Stomach (tissue), 4 donors: ENCODE measurements around the gene DYNC1H1.

Source experiments
- POLR2A ChIP-seq, 4 donors: fragments of 450-650 bp; IDR thresholded peaks; one replicate each; pipeline ENCODE4 v1.6.1; 2016; ENCODE audit warnings: antibody characterized with exemption in 4 of 4, control low read depth in 2 of 4, mild to moderate bottlenecking in 1 of 4, moderate library complexity in 1 of 4
- TF ChIP-seq, protein P1 (sequence below), 7 experiments: fragments of 450-650 bp in 4 of 7; fragments of 200-600 bp in 3 of 7; sonication (generic) in 3 of 7; IDR thresholded peaks; one replicate each; pipeline ENCODE4 v1.5.1; 2016 to 2019; ENCODE audit warnings: antibody characterized with exemption in 7 of 7, control low read depth in 2 of 7, mild to moderate bottlenecking in 1 of 7

DNA sequence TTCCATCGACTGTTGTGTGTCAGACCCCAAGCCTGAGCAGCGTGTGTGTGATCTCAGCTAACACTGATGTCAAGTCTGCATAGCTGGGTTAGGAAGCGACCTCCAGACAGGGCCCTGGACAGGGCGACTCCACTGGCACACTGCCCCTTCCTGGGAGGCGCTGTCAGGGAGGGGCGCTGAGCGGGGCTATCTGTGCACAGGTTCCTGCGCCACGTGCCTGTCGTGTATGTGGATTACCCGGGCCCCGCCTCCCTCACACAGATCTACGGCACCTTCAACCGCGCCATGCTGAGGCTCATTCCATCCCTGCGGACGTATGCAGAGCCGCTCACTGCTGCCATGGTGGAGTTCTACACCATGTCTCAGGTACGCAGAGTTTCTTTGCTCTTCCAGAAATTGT is 53.9 kb downstream of the DYNC1H1 start:
- TF ChIP-seq, protein P1, sequence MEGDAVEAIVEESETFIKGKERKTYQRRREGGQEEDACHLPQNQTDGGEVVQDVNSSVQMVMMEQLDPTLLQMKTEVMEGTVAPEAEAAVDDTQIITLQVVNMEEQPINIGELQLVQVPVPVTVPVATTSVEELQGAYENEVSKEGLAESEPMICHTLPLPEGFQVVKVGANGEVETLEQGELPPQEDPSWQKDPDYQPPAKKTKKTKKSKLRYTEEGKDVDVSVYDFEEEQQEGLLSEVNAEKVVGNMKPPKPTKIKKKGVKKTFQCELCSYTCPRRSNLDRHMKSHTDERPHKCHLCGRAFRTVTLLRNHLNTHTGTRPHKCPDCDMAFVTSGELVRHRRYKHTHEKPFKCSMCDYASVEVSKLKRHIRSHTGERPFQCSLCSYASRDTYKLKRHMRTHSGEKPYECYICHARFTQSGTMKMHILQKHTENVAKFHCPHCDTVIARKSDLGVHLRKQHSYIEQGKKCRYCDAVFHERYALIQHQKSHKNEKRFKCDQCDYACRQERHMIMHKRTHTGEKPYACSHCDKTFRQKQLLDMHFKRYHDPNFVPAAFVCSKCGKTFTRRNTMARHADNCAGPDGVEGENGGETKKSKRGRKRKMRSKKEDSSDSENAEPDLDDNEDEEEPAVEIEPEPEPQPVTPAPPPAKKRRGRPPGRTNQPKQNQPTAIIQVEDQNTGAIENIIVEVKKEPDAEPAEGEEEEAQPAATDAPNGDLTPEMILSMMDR (IDR thresholded peaks at IDR 0.05) = no peak
- TF ChIP-seq POLR2A (IDR thresholded peaks at IDR 0.05) = no peak
